Endometrial microvascular endothelial cells (primary cell): ENCODE measurements around the gene DYSF. TPM values are rescaled to one million over a fixed set of nuclear protein-coding genes. Genes with fewer than 3 reads are reported as not detected.

Experiments used
- in situ Hi-C: cut with HindIII; loops from 2 replicates; pipeline ENCODE4 v1.10.0; 2017; ENCODE audit warnings: low sequenced_read_pairs, low pct_unique_long_range_greater_than_20kb; ENCODE audit errors: inconsistent ontology term
- total RNA-seq: library from RNA; depleted of rRNA; stranded (reverse); fragments of >200 nt; gene quantifications from one replicate; pipeline ENCODE4 v1.2.3, GENCODE V29; 2015; ENCODE audit errors: inconsistent ontology term

Gene DYSF
- total RNA-seq, 1 donor from 2014 or later, result 97.4 TPM

DNA sequence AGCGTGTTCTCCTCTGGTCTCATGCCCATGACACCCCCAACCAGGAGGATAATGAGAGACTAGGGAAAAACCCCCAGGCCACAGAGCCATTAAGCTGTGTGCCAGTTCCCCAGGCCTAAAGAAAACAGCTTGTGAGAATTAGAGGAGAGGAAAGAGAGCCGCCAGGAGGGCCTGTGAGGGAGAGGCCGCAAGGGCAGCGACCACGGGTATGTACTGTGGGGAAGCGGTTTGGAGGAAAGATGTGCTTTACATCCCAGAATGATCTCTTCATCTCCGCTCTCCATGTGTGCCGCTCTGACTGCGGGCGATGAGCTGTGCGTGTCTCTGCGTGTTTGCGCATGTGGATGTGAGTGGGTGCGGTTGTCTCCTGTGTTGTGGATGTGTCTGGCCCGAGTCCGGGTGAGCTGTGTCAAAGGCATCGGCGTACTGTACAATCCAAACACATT lies 82.9 kb downstream of the DYSF start:
- in situ Hi-C loops, result no loop called here

- in situ Hi-C loops, result no loop called here
Observed at GRCh38 chr2:71538241-71538640, 84.9 kb downstream of the DYSF start.

DNA sequence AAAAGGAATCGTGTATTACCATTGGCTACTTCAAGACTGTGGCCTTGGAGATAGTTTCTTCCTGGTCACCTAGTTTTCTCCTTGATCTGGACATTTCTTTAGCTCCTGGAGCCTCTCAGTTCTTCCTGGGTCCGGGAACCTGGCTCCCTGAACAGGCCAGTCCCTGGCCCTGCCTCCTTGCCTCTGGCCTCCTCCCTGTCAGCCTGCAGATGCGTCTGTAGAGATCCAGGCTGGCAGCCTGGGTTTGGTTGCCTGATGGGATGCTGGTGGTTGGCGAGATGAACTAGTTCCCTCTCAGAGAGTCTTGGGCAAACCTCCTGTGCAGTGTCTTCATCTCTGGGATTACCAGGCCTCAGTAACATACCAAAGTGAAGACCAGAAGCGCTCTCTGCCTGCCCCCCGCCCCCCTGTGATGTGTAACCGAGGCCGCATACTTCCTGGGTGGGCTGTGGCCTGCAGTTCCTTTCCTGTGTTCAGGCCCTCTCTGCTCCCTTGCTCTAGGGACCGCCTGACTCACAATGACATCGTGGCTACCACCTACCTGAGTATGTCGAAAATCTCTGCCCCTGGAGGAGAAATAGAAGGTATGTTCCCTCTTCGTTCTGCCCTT lies 85.4 kb downstream of the DYSF start:
- in situ Hi-C loops, result no loop called here

- in situ Hi-C loops, result no loop called here
Observed at GRCh38 chr2:71540818-71541217, 87.5 kb downstream of the DYSF start.

GRCh38 chr2:71544919-71545571 lies 91.7 kb downstream of the DYSF start:
- in situ Hi-C loops, result no loop called here

DNA sequence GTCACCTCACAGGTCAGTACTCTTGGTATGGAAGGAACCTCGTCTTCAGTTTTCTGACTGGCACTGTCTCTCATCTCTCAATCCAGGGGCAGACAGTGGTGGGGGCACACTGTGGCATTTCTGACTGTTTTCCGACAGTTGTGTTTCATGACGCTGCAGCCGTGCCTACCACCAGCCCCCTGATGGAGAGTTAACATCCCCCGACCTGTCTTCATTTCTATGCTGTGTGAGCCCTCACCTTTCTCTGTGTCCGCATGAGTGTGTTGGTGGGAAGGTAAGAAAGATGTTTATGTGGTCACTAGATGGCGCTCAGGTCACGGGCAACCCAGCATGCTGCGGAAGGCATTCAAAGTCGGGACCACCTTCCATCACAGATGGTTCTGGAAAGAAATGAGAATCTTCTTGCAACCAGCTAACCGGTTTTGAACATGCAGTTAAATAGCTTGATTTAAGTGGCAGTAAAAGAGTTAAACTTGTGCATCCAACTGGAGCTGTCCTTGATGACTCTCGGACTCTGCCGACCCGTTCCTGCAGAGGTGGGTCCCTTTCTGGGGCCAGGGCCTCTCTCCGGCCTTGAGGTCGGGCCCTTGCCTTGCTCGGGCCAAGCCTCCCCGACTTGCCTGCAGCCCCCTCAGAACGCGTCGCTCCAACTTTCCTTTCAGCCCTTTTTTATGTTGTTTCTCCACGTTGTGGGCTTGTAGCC lies 92.4 kb downstream of the DYSF start:
- in situ Hi-C loops, result no loop called here

DNA sequence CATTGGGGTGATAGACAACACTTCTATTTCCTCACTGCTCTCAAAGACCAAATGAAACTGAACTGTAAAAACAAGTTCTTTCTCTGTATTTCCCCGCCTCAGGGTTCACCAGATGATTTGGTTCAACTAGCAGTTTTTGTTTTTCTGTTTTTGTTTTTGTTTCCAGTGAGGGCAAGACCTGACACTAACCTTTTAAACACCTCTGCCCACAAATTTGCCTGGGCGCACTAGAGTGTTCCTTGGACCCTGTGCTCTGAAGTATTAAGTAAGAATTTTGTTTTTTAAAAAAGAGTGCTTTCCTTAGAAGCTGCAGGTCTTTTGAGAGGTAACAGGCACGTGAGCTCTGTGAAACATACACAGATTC lies 92.9 kb downstream of the DYSF start:
- in situ Hi-C loops, result no loop called here

GRCh38 chr2:71546777-71547281 lies 93.5 kb downstream of the DYSF start:
- in situ Hi-C loops, result no loop called here

- in situ Hi-C loops, result no loop called here
Observed at GRCh38 chr2:71547616-71548285, 94.4 kb downstream of the DYSF start.

DNA sequence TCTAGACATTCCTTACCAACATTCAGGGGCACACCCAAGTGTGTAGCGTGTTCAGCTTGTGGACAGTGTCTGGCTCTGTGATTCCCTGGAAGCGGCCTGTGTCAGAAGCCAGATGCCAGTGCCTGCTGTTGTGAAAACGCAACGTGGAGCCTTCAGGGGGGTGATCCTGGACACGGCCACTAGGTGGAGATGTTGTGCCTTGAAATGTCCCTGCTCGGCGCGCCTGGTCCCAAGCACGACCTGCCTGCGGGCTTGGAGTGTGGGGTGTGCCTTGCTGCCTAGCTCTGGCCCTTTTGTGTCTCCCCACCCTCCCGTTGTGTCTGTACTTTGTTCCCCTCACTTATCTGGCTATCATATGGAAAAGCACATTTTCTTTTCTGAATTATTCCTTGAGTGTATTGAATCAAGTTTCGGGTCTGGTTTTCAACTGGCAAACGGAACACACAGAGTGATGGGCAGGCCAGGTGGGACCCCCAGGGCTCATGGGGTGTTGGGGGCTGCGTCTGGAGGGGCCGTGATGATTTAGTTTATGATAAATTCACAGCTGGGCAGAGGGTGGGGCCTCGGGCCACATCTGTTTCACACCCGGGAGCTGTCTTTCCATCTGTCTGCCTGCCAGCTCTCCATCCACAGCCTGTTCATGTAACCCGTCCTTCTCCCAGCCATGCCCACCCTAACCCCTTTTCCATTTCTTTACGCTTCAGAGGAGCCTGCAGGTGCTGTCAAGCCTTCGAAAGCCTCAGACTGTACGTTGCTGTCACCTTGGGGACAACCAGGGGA lies 95.5 kb downstream of the DYSF start:
- in situ Hi-C loops, result no loop called here

DNA sequence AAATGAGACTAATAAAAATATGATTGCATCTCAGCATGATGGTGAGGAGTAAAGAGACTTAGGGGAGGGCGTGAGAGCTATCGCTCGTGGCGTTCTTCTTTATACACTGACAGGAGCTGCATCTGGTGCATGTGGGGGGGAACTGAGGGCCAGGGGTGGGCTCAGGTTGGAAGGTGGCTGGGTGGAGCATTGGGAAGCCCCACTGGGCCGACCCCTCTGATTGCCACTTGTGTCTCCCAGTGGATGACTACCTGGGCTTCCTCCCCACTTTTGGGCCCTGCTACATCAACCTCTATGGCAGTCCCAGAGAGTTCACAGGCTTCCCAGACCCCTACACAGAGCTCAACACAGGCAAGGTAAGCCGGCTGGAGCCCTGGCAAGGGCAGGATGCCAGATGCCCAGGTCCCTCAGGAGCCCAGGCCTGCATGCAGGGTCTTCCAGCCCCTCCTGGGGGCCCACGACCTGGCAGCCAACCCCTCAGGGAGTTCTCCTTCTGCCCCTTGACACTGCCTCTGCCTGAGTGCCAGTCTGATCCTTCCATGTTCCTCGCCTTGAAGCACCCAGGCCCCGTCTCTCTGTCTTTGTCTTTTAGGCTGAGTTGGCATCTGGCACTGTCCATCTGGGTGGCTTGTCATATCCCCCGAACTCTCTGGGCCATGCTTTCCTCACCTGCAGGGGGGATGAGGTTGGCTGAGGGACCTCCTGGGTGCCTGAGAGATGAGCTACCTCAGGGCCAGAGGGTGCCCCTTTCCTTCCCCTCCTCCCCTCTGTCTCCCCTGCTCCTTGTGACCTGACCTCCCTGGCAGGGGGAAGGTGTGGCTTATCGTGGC lies 97.7 kb downstream of the DYSF start:
- in situ Hi-C loops, result no loop called here

GRCh38 chr2:71551631-71551915 lies 98.2 kb downstream of the DYSF start:
- in situ Hi-C loops, result no loop called here

DNA sequence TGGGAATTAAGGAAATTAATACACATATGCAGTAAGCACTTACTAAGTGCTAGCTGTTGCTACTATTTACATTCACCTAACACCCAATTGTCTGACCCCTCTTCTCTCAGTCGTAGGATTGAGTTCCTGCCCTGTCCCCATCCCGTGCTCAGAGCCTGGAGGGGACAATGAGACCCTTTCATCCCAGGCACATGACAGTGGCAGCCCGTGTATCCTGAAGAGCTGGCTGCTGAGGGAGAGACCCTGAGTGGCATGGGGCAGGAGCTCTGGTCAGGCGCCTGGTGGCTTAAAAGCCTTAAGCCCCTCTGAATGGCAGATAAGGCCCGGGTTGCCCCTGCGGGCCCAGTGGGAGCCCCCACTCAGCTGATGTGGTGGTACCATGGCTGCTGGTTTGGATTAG lies 99.0 kb downstream of the DYSF start:
- in situ Hi-C loops, result no loop called here

- in situ Hi-C loops, result no loop called here
Observed at GRCh38 chr2:71552861-71553301, 99.5 kb downstream of the DYSF start.

DNA sequence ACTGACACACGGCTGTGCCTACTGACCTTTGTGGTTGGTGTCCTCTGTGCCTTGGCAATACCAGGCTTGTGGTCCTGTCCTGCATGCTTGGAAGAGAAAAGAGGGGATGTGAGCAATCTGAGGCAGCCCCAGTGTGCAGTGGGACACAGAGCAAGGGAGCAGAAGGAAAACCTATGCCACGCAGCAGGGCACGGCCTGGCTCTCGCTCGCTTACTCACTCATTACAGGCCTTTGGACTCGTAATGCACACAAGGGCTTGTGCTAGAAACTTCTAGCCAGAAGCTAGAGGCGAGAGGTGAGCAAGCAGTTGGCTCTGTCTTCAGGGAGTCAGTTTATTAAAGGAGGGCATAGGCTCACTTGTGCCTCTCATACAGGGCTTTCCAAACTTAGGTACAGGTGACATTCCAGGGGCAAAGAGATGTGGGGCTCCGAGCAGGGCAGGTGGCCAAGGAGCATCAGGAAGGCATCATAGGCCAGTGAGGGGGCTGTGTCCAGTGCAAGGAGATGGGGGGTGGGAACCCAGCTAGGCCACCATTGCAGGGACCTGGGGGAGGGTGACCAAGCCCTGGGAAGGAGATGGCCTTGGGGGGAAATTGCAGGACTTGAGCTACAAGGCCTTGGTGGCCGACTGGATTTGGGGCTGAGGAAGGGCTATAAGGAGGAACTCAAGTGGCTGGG lies 100.8 kb downstream of the DYSF start:
- in situ Hi-C loops, result no loop called here

DNA sequence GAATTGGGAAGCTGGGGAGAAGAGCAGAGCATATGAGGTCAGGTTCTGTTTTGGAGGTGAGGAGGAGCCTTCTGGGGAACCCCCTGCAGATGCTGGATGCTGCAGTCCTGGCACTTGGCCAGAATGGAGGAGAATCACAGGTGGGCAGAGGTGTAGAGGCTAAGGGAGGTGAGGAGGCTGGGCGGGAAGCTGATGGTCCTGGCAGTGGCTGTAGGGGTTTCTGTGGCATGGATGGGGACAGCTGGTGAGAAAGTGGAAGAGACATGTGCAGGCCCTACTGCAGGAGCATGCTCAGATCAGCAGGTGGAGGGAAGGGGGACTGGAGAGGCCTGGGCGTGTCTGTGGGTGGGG lies 101.3 kb downstream of the DYSF start:
- in situ Hi-C loops, result no loop called here

GRCh38 chr2:71555798-71556454 lies 102.6 kb downstream of the DYSF start:
- in situ Hi-C loops, result no loop called here
